NT2/D1 (cell line): Measurements from ENCODE around the gene NUDT7.

Experiments
- SUZ12 ChIP-seq: IDR thresholded peaks from 2 replicates; pipeline ENCODE4 v1.6.1; 2011; ENCODE audit not compliant: insufficient read length, insufficient read depth; ENCODE audit errors: extremely low read depth
- YY1 ChIP-seq: IDR thresholded peaks from 2 replicates; pipeline ENCODE4 v1.6.1; 2011; ENCODE audit not compliant: insufficient read length, insufficient read depth
- ZNF274 ChIP-seq: IDR thresholded peaks from 2 replicates; pipeline ENCODE4 v1.6.1; 2011; ENCODE audit warnings: mild to moderate bottlenecking, low read depth, low read length

GRCh38 chr16:77744141-77744540 is 21.8 kb downstream of the NUDT7 start:
- TF ChIP-seq ZNF274 (no peak), YY1 (no peak), SUZ12 (no peak)
